ENCODE data around the gene C5orf46. TPM values are rescaled to one million over a fixed set of nuclear protein-coding genes. Genes with fewer than 3 reads are reported as not detected.

Gene C5orf46
- total and polyA plus RNA-seq, 2 of the 4 experiments (the other 2 are of a cell fraction) = 1.3 TPM; not detected in 1

GRCh38 chr5:147853372-147853987, 52.9 kb downstream of the C5orf46 start:
- no peaks in the 10 kb centered on the region for H3K36me3 ChIP-seq (ENCODE audit: control insufficient read depth, insufficient read depth, low read length)
- no peak overlapping the region for H3K4me3 ChIP-seq (ENCODE audit: insufficient read depth, low read depth, low read length)
- no peak overlapping the region for H2AK9ac ChIP-seq (replicated peaks; ENCODE audit: low read depth, low read length, poor library complexity)
- H3K23ac ChIP-seq (ENCODE audit: low read depth, low read length) = no peak overlapping the region
- no peak overlapping the region for H2BK5ac ChIP-seq (ENCODE audit: low read depth, low read length, poor library complexity, severe bottlenecking)
- no peak overlapping the region for H4K91ac ChIP-seq (ENCODE audit: insufficient read depth, low read depth, low read length)
- no peak overlapping the region for H4K5ac ChIP-seq (ENCODE audit: low read depth, low read length)
- no peaks in the 10 kb centered on the region for H3K79me1 ChIP-seq (ENCODE audit: low read depth in 1 of 2, low read length in 2 of 2)
- in situ Hi-C loops (cut with MboI; ENCODE audit: low sequenced_read_pairs) = no loop called here
- no peak overlapping the region for H2BK20ac ChIP-seq (ENCODE audit: low read depth, low read length)
- no peak overlapping the region for H3K56ac ChIP-seq (ENCODE audit: extremely low read depth, insufficient read depth, low read length)
- no peaks in the 10 kb centered on the region for H4K20me1 ChIP-seq (ENCODE audit: insufficient read depth, low read length)
- H3K9me3 ChIP-seq (ENCODE audit: control insufficient read depth, insufficient read depth, low read length) = no peaks in the 10 kb centered on the region
- DNase-seq (no peak), ATAC-seq (ENCODE audit: low read depth) (no peak)
- WGBS, 2 experiments (ENCODE audit: extremely low coverage in 2 of 2, insufficient read length in 1 of 2) = no CpG with 5 or more reads among the region's 3 CpGs
- H4K8ac ChIP-seq (ENCODE audit: low read depth in 2 of 2, low read length in 2 of 2) = no peak overlapping the region
- no peak overlapping the region for H3K14ac ChIP-seq (replicated peaks; ENCODE audit: low read depth, low read length)
- no peak overlapping the region for H2AFZ ChIP-seq (replicated peaks; ENCODE audit: low read length, poor library complexity)
- ChIA-PET POLR2A (ENCODE audit: unreplicated experiment) (no interaction called here), CTCF (no interaction called here)
- no peak overlapping the region for H3K27ac ChIP-seq (ENCODE audit: insufficient read depth, low read length)
- H3K4me2 ChIP-seq (ENCODE audit: low read depth, low read length) = no peak overlapping the region
- H2AK5ac ChIP-seq (ENCODE audit: low read depth, low read length) = no peak overlapping the region
- dilution Hi-C loops (cut with HindIII; ENCODE audit: low sequenced_read_pairs, unreplicated experiment) = no loop called here
- no peaks in the 10 kb centered on the region for H3K4me1 ChIP-seq (ENCODE audit: control insufficient read depth, insufficient read depth, low read length)
- BruUV-seq (replicated peaks) = no TSS peak
- H3K9me1 ChIP-seq (ENCODE audit: insufficient read depth, low read length) = no peaks in the 10 kb centered on the region
- no peak overlapping the region for H3K4ac ChIP-seq (ENCODE audit: low read depth, low read length)
- H2BK15ac ChIP-seq (ENCODE audit: low read depth, low read length) = no peak overlapping the region
- no peak overlapping the region for H3K9ac ChIP-seq (ENCODE audit: low read depth, low read length)
- H3K27me3 ChIP-seq (ENCODE audit: control insufficient read depth, insufficient read depth, low read length) = no peaks in the 10 kb centered on the region
- TF ChIP-seq MXI1 (IDR thresholded peaks at IDR 0.05; ENCODE audit: borderline replicate concordance, low read depth, low read length) (no peak), RCOR1 (IDR thresholded peaks at IDR 0.05; ENCODE audit: insufficient replicate concordance, low read length) (no peak)
- H3K18ac ChIP-seq (ENCODE audit: low read depth, low read length) = no peak overlapping the region
- no peak overlapping the region for H2BK120ac ChIP-seq (ENCODE audit: low read depth, low read length)
- intact Hi-C loops (cut with micrococcal nuclease) = no loop called here

Measured in IMR-90 (cell line).